Esophagus squamous epithelium (tissue), 5 donors: Measurements from ENCODE around the gene KIF26A. TPM values are rescaled to one million over a fixed set of nuclear protein-coding genes. Genes with fewer than 3 reads are reported as not detected.

ENCODE experiments used
- DNase-seq: peaks from one replicate; lab custom pipeline; 2025; lab: John Stamatoyannopoulos, UW
- H3K27ac ChIP-seq, 4 donors: fragments of 200-600 bp; sonication (generic); one replicate each; pipeline ENCODE4 v1.5.1; 2016 to 2019; ENCODE audit warnings: mild to moderate bottlenecking in 1 of 4
- H3K27me3 ChIP-seq, 4 donors: fragments of 200-600 bp; sonication (generic); 1 replicate in 3 of 4; 2 replicates in 1 of 4; pipeline versions ENCODE4 v1.5.1 to v1.6.0; 2017 to 2021; ENCODE audit warnings: antibody characterized with exemption in 1 of 4
- H3K36me3 ChIP-seq, 3 donors: fragments of 200-600 bp; sonication (generic); one replicate each; pipeline ENCODE4 v1.5.1; 2016 to 2019
- H3K4me1 ChIP-seq, 3 donors: fragments of 200-600 bp; sonication (generic); one replicate each; pipeline ENCODE4 v1.5.1; 2017 to 2019
- H3K4me3 ChIP-seq, 4 donors: fragments of 200-600 bp; sonication (generic); 1 replicate in 3 of 4; 2 replicates in 1 of 4; pipeline ENCODE4 v1.5.1; 2016 to 2019; ENCODE audit warnings: mild to moderate bottlenecking in 2 of 4, moderate library complexity in 1 of 4
- H3K9me3 ChIP-seq, 3 donors: fragments of 200-600 bp; sonication (generic); one replicate each; pipeline ENCODE4 v1.5.1; 2016 to 2019
- POLR2A ChIP-seq, 4 donors: fragments of 450-650 bp; IDR thresholded peaks; one replicate each; pipeline ENCODE4 v1.6.1; 2017; ENCODE audit warnings: antibody characterized with exemption in 4 of 4, mild to moderate bottlenecking in 4 of 4, moderate library complexity in 3 of 4
- WGBS, 2 donors: methylation state at CpG; one replicate each; pipeline ENCODE4 v1.1.5; 2018; 5-methylcytosine and 5-hydroxymethylcytosine counted together
- intact Hi-C: fragments of 100-400 bp; cut with DNase I; formaldehyde crosslinking; loops from one replicate; pipeline ENCODE4 v1.15.0; 2022
- total RNA-seq, 4 donors: library from RNA; depleted of rRNA; stranded (reverse); fragments of >200 nt; gene quantifications; one replicate each; pipeline ENCODE4 v1.1.0, GENCODE V29; 2016
- TF ChIP-seq, protein P1 (sequence below), 6 experiments: fragments of 450-650 bp in 4 of 6; fragments of 200-600 bp in 2 of 6; sonication (generic) in 2 of 6; IDR thresholded peaks; one replicate each; pipeline ENCODE4 v1.5.1; 2016 to 2019; ENCODE audit warnings: antibody characterized with exemption in 6 of 6, mild to moderate bottlenecking in 4 of 6, moderate library complexity in 4 of 6
- donor health status: DM: yes; HTN: yes; CAD: no.

The KIF26A gene
- total RNA-seq, 4 donors from 2014 or later: 0.80 to 2.7 (median 0.96) TPM

DNA sequence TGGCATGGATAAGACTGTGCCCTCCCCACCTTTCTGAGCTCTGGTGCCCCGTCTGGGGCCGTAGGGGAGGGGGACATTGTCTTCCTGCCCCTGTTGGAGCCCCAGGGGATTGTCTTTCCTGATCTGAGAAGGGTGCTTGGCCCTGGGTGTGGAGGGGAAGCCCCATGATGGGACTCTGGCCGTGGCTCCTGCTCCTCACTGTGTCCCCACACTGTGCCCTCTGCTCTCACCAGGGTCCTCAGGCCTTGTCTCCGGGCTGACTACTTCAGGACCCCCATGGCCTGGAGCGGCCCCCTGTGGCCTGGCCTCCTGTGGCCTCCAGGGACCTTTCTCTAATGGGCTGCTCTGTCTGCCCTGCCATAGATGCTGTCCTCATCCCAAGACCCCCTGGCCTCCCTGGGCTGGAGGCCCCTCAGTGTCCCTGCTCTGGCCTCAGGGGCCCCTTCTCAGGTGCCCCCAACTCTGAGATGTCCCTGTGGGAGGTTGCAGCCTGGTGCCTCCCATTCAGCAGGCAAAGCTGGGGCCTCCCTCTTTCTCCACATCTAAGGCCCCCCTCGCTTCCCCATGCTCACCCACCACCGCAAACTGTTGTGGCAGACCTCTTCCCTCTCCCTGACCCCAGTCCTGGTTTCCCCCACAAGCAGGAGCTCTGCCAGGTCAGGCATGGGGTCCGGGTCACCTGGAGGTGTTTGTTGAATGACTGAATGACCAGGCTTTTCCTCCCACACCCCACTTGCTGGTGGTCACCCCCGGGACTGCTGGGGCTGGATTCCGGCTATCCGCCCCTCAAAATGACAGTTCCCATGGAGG lies 4.0 kb downstream of the KIF26A start:
- intact Hi-C loops: loop anchor here (10.0 kb wide), 1 partner anchor 492 kb away; no protein-coding TSS in a partner anchor
- DNase-seq: no peak
- no peaks in the 10 kb centered on the region for H3K36me3 ChIP-seq
- TF ChIP-seq, protein P1, sequence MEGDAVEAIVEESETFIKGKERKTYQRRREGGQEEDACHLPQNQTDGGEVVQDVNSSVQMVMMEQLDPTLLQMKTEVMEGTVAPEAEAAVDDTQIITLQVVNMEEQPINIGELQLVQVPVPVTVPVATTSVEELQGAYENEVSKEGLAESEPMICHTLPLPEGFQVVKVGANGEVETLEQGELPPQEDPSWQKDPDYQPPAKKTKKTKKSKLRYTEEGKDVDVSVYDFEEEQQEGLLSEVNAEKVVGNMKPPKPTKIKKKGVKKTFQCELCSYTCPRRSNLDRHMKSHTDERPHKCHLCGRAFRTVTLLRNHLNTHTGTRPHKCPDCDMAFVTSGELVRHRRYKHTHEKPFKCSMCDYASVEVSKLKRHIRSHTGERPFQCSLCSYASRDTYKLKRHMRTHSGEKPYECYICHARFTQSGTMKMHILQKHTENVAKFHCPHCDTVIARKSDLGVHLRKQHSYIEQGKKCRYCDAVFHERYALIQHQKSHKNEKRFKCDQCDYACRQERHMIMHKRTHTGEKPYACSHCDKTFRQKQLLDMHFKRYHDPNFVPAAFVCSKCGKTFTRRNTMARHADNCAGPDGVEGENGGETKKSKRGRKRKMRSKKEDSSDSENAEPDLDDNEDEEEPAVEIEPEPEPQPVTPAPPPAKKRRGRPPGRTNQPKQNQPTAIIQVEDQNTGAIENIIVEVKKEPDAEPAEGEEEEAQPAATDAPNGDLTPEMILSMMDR (IDR thresholded peaks at IDR 0.05): no peak
- TF ChIP-seq POLR2A (IDR thresholded peaks at IDR 0.05): no peak
- 72 to 83% methylated on average over 4 to 9 of the region's 11 CpGs for WGBS, 2 donors
- H3K27me3 ChIP-seq: peaks cover 0 to 49% (median 5%) of the 10 kb centered on the region in 4 donors
- H3K4me3 ChIP-seq: no peak overlapping the region
- no peaks in the 10 kb centered on the region for H3K9me3 ChIP-seq
- no peak overlapping the region for H3K27ac ChIP-seq
- H3K4me1 ChIP-seq: peaks cover 8 to 41% (median 17%) of the 10 kb centered on the region in 3 donors

DNA sequence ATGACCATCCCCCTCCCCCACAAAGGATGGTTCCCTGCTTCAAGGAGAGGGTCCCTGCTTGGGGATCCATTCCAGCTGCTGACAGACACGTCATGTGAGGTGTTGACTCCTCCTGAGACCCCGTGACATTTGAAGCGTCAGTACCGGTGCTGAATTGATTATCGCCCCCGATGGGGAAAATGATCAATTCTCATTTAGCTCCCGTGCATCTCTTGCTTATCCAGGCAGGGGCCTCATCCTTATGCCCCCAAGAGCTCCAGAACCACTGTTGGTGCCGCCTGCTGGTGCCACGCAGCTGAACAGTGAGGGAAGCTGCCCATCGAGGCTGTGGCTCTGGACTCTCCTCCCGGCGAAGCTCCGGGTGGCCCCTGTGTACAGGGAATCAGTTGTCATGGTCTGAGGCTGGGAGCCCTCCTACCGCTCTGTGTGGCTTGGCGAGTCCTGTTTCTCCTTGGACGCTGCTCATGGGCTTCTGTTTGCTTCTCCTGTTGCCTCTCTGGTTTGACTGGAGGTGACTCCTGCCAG lies 4.6 kb downstream of the KIF26A start:
- H3K9me3 ChIP-seq: no peaks in the 10 kb centered on the region
- 74 to 75% methylated on average over 9 to 12 of the region's 16 CpGs for WGBS, 2 donors
- intact Hi-C loops: loop anchor here (10.0 kb wide), 1 partner anchor 492 kb away; no protein-coding TSS in a partner anchor
- TF ChIP-seq, protein P1 (IDR thresholded peaks at IDR 0.05): no peak
- TF ChIP-seq POLR2A (IDR thresholded peaks at IDR 0.05): no peak
- no peak overlapping the region for H3K4me3 ChIP-seq
- H3K27me3 ChIP-seq: peaks cover 0 to 42% (median 5%) of the 10 kb centered on the region in 4 donors
- H3K4me1 ChIP-seq: peaks cover 2 to 41% (median 10%) of the 10 kb centered on the region in 3 donors
- no peaks in the 10 kb centered on the region for H3K36me3 ChIP-seq
- no peak overlapping the region for H3K27ac ChIP-seq
- DNase-seq: no peak

DNA sequence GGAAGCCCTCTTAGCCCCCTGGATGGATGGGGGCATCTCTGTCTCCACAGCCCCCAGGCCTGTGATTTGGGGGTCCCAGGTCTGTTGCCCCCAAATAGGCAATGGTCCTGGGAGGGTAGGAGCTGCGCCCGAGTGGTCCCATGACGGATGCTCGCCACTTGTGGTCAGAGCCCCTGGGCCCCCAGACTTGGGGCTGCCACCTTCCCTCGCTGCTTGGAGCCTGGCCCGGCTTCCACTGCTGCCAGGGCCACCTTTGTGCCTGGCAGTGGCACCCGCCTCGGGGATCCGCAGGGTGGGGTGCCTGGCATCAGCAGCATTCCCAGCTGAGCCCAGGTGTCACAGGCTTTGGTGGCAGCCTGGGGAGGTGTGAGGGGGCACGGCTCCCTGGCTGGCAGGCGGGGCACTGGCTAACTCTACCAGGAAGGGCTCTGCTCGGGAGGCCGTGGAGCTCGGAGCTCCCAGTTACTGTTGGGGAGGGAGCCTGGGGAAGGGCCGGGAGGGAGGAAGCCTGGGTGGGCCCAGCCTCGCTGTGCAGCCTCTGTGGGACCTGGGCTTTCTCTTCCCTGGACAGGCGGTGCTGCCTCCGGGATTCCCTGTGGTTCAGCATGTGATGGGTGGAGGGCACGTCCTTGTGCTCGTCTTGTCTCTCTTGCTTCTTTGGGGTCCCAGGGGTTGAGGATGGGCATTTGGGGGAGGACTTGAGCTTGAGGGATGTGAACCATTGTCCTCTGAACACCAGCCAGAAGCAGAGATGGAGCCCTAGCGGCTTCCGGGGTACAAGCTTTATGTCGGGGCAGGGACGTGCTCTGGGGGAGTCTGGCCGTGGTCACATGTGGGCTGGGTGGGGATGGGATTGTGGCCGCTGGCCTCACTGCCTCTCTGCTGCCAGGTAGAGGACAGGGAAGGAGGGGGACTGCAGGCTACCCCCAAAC lies 5.4 kb downstream of the KIF26A start:
- Histone ChIP-seq H3K36me3 (no peaks in the 10 kb centered on the region), H3K4me1 (peaks cover under 1 to 41% (median 3%) of the 10 kb centered on the region in 3 donors), H3K27ac (no peak overlapping the region), H3K9me3 (no peaks in the 10 kb centered on the region), H3K4me3 (no peak overlapping the region), H3K27me3 (peaks cover 0 to 35% (median 2%) of the 10 kb centered on the region in 4 donors)
- WGBS, 2 donors: 93% methylated on average over 9 of the region's 26 CpGs; no CpG with 5 or more reads in 1 of the 2 donors
- DNase-seq: no peak
- intact Hi-C loops: loop anchor here (10.0 kb wide), 1 partner anchor 491 kb away; no protein-coding TSS in a partner anchor
- TF ChIP-seq, protein P1 (IDR thresholded peaks at IDR 0.05): no peak
- no peak for TF ChIP-seq POLR2A (IDR thresholded peaks at IDR 0.05)

DNA sequence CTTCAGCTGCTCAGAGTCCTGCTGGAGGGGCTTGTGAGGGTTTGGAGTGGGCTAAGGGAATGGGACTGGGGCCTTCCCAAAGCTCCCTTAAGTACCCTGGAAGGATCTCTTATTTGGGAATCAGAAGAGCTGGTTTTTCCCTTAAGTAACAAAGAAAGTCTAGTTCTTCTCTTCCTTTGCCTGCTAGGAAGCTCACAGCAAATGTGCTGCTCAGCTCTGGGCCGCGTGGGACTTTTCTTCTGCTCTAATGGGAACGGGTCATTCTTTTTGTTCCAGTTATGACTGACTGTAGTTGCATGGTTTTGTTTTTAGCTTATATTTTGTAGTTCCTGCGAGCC lies 6.0 kb downstream of the KIF26A start:
- no peak for DNase-seq
- H3K4me1 ChIP-seq: peaks cover 0 to 41% (median 7%) of the 10 kb centered on the region in 3 donors
- intact Hi-C loops: loop anchor here (10.0 kb wide), 1 partner anchor 490 kb away; no protein-coding TSS in a partner anchor
- WGBS, 2 donors: 68 to 72% methylated on average over 3 to 4 of the region's 4 CpGs
- no peaks in the 10 kb centered on the region for H3K9me3 ChIP-seq
- H3K36me3 ChIP-seq: no peaks in the 10 kb centered on the region
- H3K27ac ChIP-seq: no peak overlapping the region
- TF ChIP-seq POLR2A (IDR thresholded peaks at IDR 0.05): no peak
- TF ChIP-seq, protein P1 (IDR thresholded peaks at IDR 0.05): no peak
- peaks cover 0 to 32% (median 2%) of the 10 kb centered on the region in 4 donors for H3K27me3 ChIP-seq
- no peak overlapping the region for H3K4me3 ChIP-seq
